PC-3 (cell line): Measurements from ENCODE around the gene SENP7.

Experiments used
- CTCF ChIP-seq: fragments of 300-600 bp; sonication (generic); conservative IDR thresholded peaks from 2 replicates; pipeline ENCODE4 v1.5.1; 2017; ENCODE audit warnings: antibody characterized with exemption, low read depth, mild to moderate bottlenecking, low read length
- EZH2phosphoT487 ChIP-seq: fragments of 300-600 bp; sonication (generic); IDR thresholded peaks from 2 replicates; pipeline ENCODE4 v1.6.1; 2018; ENCODE audit warnings: mild to moderate bottlenecking, antibody characterized with exemption, low read length, borderline replicate concordance

- no peak for TF ChIP-seq EZH2phosphoT487
- no peak for TF ChIP-seq CTCF
Observed at GRCh38 chr3:101375586-101375985, 137.4 kb downstream of the SENP7 start.
